ENCODE results near the gene SLC2A13.

The SLC2A13 gene

GRCh38 chr12:39920647-39921046 lies 185.2 kb downstream of the SLC2A13 start:
- no peak overlapping the region for H3K27ac ChIP-seq
- no peak for DNase-seq
- no peak for TF ChIP-seq CTCF (IDR thresholded peaks at IDR 0.05; ENCODE audit: low read depth, low read length)
- no peaks in the 10 kb centered on the region for H3K36me3 ChIP-seq
- no peaks in the 10 kb centered on the region for H3K9me3 ChIP-seq (ENCODE audit: severe bottlenecking)
- H3K27me3 ChIP-seq (ENCODE audit: insufficient read depth, low read depth, severe bottlenecking) = no peaks in the 10 kb centered on the region
- H3K4me3 ChIP-seq (ENCODE audit: low read depth, low read length) = no peak overlapping the region

GRCh38 chr12:39920222-39920621 lies 185.7 kb downstream of the SLC2A13 start:
- Histone ChIP-seq H3K27ac (no peak overlapping the region), H3K36me3 (no peaks in the 10 kb centered on the region), H3K27me3 (ENCODE audit: insufficient read depth, low read depth, severe bottlenecking) (no peaks in the 10 kb centered on the region), H3K9me3 (ENCODE audit: severe bottlenecking) (no peaks in the 10 kb centered on the region), H3K4me3 (ENCODE audit: low read depth, low read length) (no peak overlapping the region)
- no peak for DNase-seq
- TF ChIP-seq CTCF (IDR thresholded peaks at IDR 0.05; ENCODE audit: low read depth, low read length) = no peak

GRCh38 chr12:39919790-39920189 lies 186.1 kb downstream of the SLC2A13 start:
- Histone ChIP-seq H3K36me3 (no peaks in the 10 kb centered on the region), H3K27ac (no peak overlapping the region), H3K27me3 (ENCODE audit: insufficient read depth, low read depth, severe bottlenecking) (no peaks in the 10 kb centered on the region), H3K9me3 (ENCODE audit: severe bottlenecking) (no peaks in the 10 kb centered on the region), H3K4me3 (ENCODE audit: low read depth, low read length) (no peak overlapping the region)
- no peak for TF ChIP-seq CTCF (IDR thresholded peaks at IDR 0.05; ENCODE audit: low read depth, low read length)
- DNase-seq = no peak

- H3K9me3 ChIP-seq (ENCODE audit: severe bottlenecking) = no peaks in the 10 kb centered on the region
- DNase-seq = no peak
- H3K27me3 ChIP-seq (ENCODE audit: insufficient read depth, low read depth, severe bottlenecking) = no peaks in the 10 kb centered on the region
- no peaks in the 10 kb centered on the region for H3K36me3 ChIP-seq
- no peak for TF ChIP-seq CTCF (IDR thresholded peaks at IDR 0.05; ENCODE audit: low read depth, low read length)
- no peak overlapping the region for H3K27ac ChIP-seq
- H3K4me3 ChIP-seq (ENCODE audit: low read depth, low read length) = no peak overlapping the region
Observed at GRCh38 chr12:39915249-39915648, 190.6 kb downstream of the SLC2A13 start.

- H3K27me3 ChIP-seq (ENCODE audit: insufficient read depth, low read depth, severe bottlenecking) = no peaks in the 10 kb centered on the region
- no peak for DNase-seq
- no peaks in the 10 kb centered on the region for H3K36me3 ChIP-seq
- no peaks in the 10 kb centered on the region for H3K9me3 ChIP-seq (ENCODE audit: severe bottlenecking)
- no peak overlapping the region for H3K4me3 ChIP-seq (ENCODE audit: low read depth, low read length)
- TF ChIP-seq CTCF (IDR thresholded peaks at IDR 0.05; ENCODE audit: low read depth, low read length) = no peak
- no peak overlapping the region for H3K27ac ChIP-seq
Observed at GRCh38 chr12:39912211-39912980, 193.5 kb downstream of the SLC2A13 start.

- TF ChIP-seq CTCF (IDR thresholded peaks at IDR 0.05; ENCODE audit: low read depth, low read length) = no peak
Observed at GRCh38 chr12:39906237-39906636, 199.6 kb downstream of the SLC2A13 start.

More at GRCh38 chr12:39906237-39906636, 199.6 kb downstream of the SLC2A13 start:
- no peak for DNase-seq
- no peak overlapping the region for H3K4me3 ChIP-seq (ENCODE audit: low read depth, low read length)
- no peaks in the 10 kb centered on the region for H3K36me3 ChIP-seq
- no peaks in the 10 kb centered on the region for H3K9me3 ChIP-seq (ENCODE audit: severe bottlenecking)
- H3K27me3 ChIP-seq (ENCODE audit: insufficient read depth, low read depth, severe bottlenecking) = no peaks in the 10 kb centered on the region
- no peak overlapping the region for H3K27ac ChIP-seq
